Stimulated activated CD4-positive, alpha-beta T cell treated with anti-CD3 and anti-CD28 coated beads, Interleukin-15, amount 100 ng/mL, for 48 hours (primary cell): ENCODE measurements around the gene AKT2.
A peak's percentile ranks its signal among the peaks of the same experiment; 100 is the strongest.
"Not testable (repeated sequence)": the region's sequence is repeated elsewhere in the genome, so short reads cannot be mapped to it uniquely, and the experiment has no call there.

Source experiments
- DNase-seq, 2 donors: peaks; one replicate each; pipeline ENCODE4 v3.0.0-alpha.2; 2020; ENCODE audit warnings: low read depth in 2 of 2

Gene AKT2

DNA sequence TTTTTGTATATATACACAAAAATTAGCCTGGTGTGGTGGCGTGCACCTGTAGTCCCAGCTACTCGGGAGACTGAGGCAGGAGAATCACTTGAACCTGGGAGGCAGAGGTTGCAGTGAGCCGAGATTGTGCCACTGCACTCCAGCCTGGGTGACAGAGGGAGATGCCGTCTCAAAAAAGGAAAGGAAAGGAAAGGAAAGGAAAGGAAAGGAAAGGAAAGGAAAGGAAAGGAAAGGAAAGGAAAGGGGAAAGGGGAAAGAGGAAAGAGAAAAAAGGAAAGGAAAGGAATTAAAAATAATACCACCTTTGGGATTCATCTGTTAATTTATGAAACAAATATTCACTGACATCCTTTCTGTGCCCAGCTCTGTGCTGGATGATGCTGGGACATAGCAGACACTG is 66.1 kb downstream of the AKT2 start:
- not testable (repeated sequence) for DNase-seq

DNA sequence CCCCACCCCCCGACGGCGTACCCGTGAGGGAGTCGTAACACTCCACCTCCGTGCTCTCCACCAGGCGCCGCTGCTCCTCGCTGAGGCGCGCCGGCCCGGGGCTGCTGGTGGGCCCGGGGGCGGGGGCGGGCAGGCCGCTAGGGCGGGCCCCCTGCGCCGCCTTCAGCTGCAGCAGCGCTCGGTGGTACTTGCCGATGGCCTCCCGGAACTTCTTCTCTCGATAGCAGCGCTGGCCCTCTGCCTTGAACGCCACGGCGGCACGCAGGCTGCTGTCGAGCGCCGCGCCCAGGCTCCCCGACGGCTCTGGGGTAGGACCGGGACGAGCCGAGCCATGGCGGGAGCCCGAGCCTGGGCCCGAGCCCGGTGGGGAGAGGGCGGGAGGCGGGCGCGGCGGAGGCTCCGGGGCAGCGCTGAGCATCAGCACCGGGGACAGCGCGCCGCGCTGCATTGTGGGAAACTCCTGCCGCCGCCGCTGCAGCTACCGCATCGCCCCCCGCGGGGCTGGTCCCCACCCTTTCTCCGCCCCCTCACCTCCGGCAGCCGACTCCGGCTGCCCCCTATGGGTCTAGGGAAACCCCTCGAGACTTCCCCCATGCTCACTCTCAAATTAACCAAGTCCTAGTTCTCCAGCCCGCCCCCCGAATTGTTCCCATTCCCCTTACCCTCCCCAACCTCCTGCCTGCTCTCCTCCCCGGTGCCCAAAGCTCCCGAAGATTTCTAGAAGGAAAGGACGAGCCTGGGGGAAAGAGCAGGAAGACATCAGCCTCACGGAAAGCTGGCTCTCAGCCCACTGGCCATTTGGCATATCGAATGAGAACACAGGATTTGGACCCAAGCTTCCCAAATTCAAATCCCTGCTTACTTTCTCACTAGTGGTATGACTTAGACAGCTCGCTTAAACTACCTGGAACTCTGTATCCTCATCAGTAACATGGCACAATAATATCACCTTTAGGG is 66.9 kb downstream of the AKT2 start, which contains the start of gene TTC9B:
TTC9B (minus strand) TSS at position 451 of the 957 bp plus-strand sequence; CDS start at position 448, 3 bp downstream.
- DNase-seq = peak in 1 of 2 donors; percentile 28

DNA sequence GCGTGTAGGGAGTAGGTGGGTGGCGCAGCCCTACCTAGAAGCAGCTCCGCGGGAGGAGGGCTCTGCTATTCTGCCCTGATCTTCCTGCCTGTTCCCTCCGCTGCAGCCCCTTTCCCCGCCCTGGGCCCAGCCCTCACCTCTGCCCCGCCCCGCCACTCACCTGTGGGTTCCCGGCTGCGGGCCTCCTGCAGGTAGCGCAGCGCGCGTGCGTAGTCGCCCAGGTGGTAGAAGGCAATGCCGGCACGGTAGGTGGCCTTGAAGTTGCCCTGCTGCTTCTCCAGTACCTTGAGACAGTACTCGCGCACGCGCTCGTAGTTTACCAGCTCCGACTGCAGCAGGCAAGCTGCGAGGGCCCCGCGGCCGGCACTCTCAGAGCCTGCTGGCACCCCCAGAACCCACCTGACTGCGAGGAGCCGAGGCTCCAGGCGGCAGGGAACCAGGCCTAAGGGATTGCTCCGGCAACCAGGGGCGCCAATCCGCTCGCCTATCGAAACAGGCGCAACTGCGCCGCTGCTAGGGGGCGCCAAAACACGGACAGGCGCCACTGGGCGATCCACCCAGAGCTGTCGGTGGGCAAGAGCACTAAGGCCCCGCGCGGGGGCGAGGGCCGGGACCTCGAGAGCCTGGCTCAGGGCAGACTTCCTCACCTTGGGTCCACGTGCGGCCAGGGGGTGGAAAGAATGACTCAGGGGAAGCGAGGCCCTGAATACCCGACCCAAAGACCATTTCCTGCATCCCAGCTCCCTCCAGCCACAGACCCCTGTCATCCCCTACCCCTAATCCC is 67.9 kb downstream of the AKT2 start:
- DNase-seq = no peak

DNA sequence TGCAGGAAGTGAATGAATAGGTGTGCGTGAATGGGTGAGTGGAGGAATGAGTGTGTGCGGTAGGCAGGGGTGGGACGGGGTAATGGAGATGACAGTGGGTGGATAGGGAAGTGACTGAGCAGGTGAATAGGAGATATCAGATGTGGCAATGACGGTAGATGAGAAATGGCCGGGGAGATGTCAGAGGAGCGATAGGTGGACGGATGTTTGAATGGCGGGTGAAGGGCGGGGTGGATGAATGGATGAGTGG is 68.4 kb downstream of the AKT2 start:
- DNase-seq = no peak

DNA sequence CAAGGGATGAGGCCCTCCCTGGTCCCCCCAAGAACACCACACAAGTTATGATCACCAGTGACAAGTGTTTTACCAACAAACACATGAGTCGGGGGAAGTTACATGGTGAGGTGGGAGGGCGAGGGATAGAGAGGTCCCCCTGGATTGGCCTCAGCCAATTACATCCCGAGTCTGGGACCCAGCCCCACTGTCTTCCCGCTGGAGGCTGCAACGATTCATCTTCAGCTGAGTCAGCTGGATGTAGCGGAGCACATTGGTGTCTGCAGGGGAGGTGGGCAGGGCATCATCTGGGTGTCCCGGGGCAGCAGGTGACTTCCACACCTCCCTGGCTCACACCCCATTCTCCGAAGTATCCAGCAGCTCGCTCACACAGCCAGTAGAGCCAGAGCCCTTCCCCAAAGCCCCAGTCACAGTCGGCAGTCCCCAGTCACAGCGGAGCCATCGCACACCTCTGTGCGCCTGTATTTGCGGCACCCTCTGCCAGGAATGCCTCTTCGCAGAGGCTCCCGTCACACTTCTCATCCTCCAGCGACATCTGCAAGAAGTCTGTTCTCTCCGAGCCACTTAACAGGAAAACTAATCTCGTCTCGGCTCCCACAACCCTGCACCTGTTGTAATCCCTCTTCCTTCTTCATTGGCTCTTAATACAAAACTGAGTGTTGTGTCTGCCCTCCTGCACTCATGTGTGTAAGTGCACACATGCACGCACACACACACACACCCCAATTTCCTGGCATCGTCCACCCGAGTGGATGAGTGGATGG is 69.0 kb downstream of the AKT2 start:
- DNase-seq = no peak

DNA sequence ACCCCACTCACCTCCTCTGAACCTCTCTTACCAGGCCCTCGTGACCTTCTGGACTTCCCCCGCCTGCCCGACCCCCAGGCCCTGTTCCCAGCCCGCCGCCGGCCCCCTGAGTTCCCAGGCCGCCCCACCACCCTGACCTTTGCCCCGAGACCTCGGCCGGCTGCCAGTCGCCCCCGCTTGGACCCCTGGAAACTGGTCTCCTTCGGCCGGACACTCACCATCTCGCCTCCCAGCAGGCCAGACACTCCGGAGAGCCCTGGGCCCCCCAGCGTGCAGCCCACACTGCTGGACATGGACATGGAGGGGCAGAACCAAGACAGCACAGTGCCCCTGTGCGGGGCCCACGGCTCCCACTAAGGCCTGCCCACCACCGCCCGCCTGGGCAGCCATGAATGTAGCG is 70.2 kb downstream of the AKT2 start:
- no peak for DNase-seq

DNA sequence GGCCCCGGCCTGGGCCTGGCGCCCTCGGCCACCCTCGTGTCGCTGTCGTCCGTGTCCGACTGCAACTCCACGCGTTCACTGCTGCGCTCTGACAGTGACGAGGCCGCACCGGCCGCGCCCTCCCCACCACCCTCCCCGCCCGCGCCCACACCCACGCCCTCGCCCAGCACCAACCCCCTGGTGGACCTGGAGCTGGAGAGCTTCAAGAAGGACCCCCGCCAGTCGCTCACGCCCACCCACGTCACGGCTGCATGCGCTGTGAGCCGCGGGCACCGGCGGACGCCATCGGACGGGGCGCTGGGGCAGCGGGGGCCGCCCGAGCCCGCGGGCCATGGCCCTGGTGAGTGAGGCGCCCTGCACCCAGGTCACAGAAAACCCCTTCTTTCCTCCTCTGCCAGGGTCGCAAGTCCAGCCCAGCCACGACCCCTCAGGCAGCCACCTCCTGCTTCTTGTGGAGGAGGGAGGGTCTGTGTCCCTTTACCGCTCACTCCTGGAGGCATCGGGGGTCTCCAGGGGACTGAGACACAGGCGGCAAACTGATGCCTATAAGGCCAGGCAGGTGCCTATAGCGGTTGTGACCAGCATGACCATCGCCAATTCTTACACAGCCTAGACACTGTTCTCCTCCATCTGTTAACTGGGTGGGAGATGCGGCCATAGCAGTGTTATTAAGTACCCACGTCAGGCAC is 71.1 kb downstream of the AKT2 start:
- DNase-seq = no peak

DNA sequence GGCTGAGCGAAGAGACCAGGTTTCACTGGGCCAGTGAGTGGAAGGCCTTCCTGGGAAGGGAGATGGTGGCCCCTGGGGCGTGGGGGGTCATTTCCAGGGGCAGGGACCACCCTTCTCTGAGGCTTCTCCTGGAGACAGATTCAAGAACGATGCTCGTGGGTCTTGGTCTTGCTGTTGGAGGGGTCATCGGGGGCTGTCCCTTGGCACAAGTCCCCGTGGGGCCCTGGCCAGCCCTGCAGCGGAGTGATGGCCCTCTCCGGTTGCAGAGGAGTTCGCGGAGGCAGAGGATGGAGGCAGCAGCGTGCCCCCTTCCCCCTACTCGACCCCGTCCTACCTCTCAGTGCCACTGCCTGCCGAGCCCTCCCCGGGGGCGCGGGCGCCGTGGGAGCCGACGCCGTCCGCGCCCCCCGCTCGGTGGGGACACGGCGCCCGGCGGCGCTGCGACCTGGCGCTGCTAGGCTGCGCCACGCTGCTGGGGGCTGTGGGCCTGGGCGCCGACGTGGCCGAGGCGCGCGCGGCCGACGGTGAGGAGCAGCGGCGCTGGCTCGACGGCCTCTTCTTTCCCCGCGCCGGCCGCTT is 71.8 kb downstream of the AKT2 start:
- DNase-seq = no peak

DNA sequence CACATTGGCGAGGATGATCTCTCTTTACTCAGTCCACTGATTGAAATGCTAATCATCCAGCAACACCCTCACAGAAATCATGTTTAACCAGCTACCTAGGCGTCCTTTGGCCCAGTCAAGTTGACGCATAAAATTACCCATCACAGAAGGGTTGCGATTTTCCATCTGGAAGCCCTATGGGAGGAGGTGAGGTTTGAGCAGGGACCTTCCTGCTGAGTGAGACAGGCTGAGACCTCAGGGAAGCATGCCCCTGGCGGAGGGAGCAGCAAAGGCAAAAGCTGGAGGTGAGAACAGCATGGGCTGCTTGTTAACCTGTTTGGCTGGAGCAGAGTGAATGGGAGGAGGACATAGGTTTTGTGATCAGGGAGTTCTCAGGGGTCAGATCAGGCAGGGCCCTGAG is 74.3 kb downstream of the AKT2 start:
- no peak for DNase-seq

DNA sequence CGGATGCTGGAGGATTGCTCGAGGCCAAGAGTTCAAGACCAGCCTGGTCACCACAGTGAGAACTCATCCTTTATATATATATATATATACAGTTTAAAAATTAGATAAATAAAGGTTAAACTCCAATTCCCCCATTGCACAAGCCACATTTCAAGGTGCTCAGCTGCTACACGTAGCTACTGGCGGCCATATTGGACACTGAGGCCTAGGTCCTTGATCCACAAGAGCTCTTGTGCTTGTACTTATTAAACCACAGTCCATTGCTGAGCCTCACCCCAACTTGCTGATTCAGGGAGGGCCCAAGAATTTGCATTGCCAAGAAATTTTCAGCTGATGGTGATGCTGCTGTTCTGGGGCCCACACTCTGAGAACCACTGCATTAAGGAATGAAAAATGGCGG is 76.5 kb downstream of the AKT2 start:
- DNase-seq = no peak

DNA sequence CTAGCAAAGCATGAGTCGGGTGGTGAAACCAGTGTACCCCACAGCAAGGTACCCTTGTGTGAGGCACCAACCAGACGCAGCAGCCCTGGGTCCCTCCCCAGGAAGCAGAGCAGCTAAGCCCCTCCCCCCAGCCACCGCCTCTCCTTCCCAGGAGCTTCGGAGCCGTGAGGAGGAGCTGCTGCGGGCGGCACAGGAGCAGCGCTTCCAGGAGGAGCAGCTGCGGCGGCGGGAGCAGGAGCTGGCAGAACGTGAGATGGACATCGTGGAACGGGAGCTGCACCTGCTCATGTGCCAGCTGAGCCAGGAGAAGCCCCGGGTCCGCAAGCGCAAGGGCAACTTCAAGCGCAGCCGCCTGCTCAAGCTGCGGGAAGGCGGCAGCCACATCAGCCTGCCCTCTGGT is 79.4 kb downstream of the AKT2 start:
- DNase-seq = no peak

DNA sequence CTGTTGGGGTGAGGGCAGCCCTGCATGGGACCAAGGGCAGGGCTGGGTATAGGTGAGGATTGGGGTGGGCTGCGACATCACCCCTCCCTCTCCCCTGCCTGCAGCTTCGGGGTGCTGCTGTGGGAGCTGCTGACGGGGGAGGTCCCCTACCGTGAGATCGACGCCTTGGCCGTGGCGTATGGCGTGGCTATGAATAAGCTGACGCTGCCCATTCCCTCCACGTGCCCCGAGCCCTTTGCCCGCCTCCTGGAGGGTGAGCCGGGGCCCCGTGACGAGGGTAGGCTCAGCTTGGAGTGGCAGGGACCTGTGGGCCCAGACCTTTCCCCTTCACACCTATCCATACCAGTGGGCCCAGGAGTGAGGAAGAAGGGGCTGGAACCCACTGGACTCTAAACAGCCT is 80.8 kb downstream of the AKT2 start:
- DNase-seq = no peak

DNA sequence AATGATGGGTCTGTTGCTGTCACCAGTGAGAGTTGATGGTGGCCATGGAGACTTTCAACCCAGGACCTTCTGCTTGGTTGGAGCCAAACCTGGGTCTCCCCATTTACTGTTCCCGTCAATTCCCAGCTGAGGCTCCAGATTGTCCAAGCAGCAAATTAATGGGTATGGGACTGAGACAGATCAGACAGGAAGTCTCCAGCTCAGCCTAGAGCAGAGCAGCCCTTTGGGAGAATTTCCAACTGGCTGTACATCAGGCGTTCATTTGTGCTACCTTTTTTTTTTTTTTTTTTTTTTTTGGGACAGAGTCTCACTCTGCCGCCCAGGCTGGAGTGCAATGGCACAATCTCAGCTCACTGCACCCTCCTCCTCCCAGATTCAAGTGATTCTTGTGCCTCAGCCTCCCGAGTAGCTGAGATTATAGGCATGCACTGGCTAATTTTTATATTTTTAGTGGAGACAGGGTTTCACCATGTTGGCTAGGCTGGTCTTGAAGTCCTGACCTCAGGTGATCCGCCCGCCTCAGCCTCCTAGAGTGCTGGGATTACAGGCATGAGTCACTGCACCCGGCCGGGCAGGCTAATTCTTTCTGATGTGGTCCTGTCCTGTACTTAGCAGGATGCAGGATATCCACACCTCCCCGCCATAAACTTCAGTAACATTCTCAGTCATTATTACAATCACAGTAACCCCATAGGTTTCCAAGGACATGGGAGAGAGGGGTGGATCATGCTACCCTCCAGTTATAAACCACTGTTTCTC is 84.6 kb downstream of the AKT2 start:
- DNase-seq = no peak

DNA sequence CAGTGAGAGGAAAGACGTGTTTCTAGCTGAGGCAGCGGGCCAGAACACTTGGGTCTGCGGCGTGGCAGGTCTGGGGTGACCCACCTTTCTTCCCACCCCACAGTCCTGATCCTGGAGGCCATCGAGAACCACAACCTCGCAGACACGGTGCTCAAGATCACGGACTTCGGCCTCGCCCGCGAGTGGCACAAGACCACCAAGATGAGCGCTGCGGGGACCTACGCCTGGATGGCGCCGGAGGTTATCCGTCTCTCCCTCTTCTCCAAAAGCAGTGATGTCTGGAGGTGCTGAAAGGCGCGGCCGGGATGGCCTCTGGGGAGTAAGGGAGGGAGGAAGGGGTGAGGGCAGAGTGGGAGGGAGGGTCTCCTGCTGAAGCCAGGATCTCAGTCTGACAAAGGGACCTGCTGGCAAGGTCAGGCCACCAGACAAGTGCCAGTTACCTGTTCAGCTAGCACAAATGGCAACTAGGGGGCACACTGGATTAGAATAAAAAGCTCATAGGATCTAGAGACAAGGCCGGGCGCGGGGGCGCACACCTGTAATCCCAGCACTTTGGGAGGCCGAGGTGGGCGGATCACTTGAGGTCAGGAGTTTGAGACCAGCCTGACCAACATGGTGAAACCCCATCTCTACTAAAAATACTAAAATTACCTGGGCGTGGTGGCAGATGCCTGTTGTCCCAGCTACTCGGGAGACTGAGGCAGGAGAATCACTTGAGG is 86.7 kb downstream of the AKT2 start:
- no peak for DNase-seq

DNA sequence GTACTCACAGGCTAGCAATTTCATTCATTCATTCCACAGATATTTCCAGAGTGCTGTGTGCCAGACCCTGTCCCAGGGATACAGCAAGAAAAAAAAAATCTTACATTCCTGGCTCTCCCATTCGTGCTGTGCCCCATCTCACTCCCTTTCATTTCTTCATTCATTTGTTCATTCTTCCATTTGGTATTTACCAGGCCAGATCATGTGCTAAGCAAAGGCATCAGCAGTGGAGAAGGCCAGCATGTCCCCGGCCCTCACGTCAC is 91.6 kb downstream of the AKT2 start:
- no peak for DNase-seq

DNA sequence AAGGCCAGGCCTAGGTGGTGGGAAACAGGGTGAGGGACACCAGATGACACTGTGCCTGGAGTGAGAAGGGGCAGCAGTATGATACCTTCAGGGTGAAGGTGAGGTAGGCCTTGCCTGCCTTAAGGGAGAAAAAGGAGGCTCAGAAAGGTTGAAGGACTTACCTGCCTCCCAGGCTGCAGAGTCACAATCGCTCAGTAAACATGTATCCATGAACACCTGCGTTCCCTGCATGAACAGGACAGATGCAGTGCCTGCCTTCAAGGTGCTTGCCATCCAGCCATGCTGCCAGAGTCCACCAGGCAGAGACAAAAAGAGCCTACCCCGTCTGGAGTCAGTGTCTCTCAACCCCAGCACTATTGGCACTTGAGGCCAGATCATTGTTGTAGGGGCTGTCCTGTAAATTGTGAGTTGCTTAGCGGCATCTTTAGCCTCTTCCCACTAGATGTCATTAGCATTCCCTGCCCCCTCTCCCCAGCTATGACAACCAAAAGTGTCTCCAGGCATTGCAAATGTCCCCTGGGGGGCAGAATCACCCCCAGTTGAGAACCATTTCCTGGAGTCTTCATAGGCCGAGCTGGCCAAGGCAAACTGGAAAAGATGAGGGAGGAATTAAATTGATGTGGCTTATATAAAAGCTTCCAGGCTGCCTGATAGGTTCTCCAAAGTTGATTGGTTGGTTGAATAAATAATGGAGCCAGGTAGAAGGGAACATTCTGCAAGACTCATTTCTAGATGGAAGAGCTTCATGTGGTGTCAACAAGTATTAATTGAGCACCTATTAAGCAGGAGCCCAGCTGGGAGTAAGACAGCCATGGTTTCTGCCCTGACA is 92.2 kb downstream of the AKT2 start:
- DNase-seq = no peak

DNA sequence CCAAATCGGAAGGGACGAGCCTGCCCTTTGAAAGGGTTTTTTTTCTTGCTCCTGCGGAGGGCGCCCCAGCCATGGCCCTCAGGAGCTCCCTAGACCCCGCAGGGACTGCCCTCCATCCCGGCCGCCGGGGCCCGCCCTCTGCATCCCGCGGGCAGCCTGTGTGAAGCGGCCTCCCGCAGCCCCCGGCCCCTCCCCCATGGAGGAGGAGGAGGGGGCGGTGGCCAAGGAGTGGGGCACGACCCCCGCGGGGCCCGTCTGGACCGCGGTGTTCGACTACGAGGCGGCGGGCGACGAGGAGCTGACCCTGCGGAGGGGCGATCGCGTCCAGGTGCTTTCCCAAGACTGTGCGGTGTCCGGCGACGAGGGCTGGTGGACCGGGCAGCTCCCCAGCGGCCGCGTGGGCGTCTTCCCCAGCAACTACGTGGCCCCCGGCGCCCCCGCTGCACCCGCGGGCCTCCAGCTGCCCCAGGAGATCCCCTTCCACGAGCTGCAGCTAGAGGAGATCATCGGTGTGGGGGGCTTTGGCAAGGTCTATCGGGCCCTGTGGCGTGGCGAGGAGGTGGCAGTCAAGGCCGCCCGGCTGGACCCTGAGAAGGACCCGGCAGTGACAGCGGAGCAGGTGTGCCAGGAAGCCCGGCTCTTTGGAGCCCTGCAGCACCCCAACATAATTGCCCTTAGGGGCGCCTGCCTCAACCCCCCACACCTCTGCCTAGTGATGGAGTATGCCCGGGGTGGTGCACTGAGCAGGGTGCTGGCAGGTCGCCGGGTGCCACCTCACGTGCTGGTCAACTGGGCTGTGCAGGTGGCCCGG is 93.1 kb downstream of the AKT2 start:
- DNase-seq = no peak
